ENCODE data around the gene GAST. TPM values are rescaled to one million over a fixed set of nuclear protein-coding genes. Genes with fewer than 3 reads are reported as not detected.

The GAST gene
- total RNA-seq, 2 donors from 2014 or later: not detected

- Histone ChIP-seq H3K4me1 (replicated peaks) (no peaks in the 10 kb centered on the region), H3K27me3 (replicated peaks; ENCODE audit: insufficient read depth) (no peaks in the 10 kb centered on the region), H3K4me3 (no peak overlapping the region), H3K9me3 (no peaks in the 10 kb centered on the region), H3K27ac (no peak overlapping the region), H3K36me3 (no peaks in the 10 kb centered on the region)
- TF ChIP-seq POLR2A (IDR thresholded peaks at IDR 0.05) (no peak), POLR2AphosphoS5 (IDR thresholded peaks at IDR 0.05) (no peak), CTCF (IDR thresholded peaks at IDR 0.05) (no peak)
- no peak for DNase-seq (ENCODE audit: low spot score)
- intact Hi-C loops (cut with DNase I): no loop called here
- WGBS: 89% methylated on average over 8 of the region's 8 CpGs
Measured at GRCh38 chr17:41702712-41703111, 9.4 kb upstream of the GAST start.

- 75% methylated on average over 13 of the region's 13 CpGs for WGBS
- H3K9me3 ChIP-seq: no peaks in the 10 kb centered on the region
- H3K27ac ChIP-seq: no peak overlapping the region
- H3K4me3 ChIP-seq: no peak overlapping the region
- H3K36me3 ChIP-seq: no peaks in the 10 kb centered on the region
- TF ChIP-seq POLR2A (IDR thresholded peaks at IDR 0.05) (no peak), POLR2AphosphoS5 (IDR thresholded peaks at IDR 0.05) (no peak), CTCF (IDR thresholded peaks at IDR 0.05) (no peak)
- no peak for DNase-seq (ENCODE audit: low spot score)
- no peaks in the 10 kb centered on the region for H3K27me3 ChIP-seq (replicated peaks; ENCODE audit: insufficient read depth)
- H3K4me1 ChIP-seq (replicated peaks): no peaks in the 10 kb centered on the region
- intact Hi-C loops (cut with DNase I): no loop called here
Measured at GRCh38 chr17:41705271-41705991, 6.7 kb upstream of the GAST start.

GRCh38 chr17:41707803-41708669 lies 4.1 kb upstream of the GAST start:
- 74% methylated on average over 10 of the region's 10 CpGs for WGBS
- intact Hi-C loops (cut with DNase I): no loop called here
- H3K36me3 ChIP-seq: no peaks in the 10 kb centered on the region

GRCh38 chr17:41710472-41711090 lies 1.6 kb upstream of the GAST start:
- Histone ChIP-seq H3K4me3 (no peak overlapping the region), H3K4me1 (replicated peaks) (no peaks in the 10 kb centered on the region), H3K9me3 (no peaks in the 10 kb centered on the region), H3K27ac (no peak overlapping the region), H3K36me3 (no peaks in the 10 kb centered on the region), H3K27me3 (replicated peaks; ENCODE audit: insufficient read depth) (no peaks in the 10 kb centered on the region)
- intact Hi-C loops (cut with DNase I): no loop called here
- DNase-seq (ENCODE audit: low spot score): no peak
- TF ChIP-seq POLR2AphosphoS5 (IDR thresholded peaks at IDR 0.05) (no peak), CTCF (IDR thresholded peaks at IDR 0.05) (no peak), POLR2A (IDR thresholded peaks at IDR 0.05) (no peak)
- 54% methylated on average over 8 of the region's 8 CpGs for WGBS

More at GRCh38 chr17:41707803-41708669, 4.1 kb upstream of the GAST start:
- H3K4me1 ChIP-seq (replicated peaks): no peaks in the 10 kb centered on the region
- H3K9me3 ChIP-seq: no peaks in the 10 kb centered on the region
- H3K27ac ChIP-seq: no peak overlapping the region
- DNase-seq (ENCODE audit: low spot score): no peak
- no peak for TF ChIP-seq CTCF (IDR thresholded peaks at IDR 0.05)
- TF ChIP-seq POLR2AphosphoS5 (IDR thresholded peaks at IDR 0.05): no peak
- TF ChIP-seq POLR2A (IDR thresholded peaks at IDR 0.05): no peak
- H3K4me3 ChIP-seq: no peak overlapping the region
- no peaks in the 10 kb centered on the region for H3K27me3 ChIP-seq (replicated peaks; ENCODE audit: insufficient read depth)

All from prostate gland (tissue), 2 donors.